Right renal pelvis (tissue), 4 donors: ENCODE results near the gene TBC1D25. TPM values are rescaled to one million over a fixed set of nuclear protein-coding genes. Genes with fewer than 3 reads are reported as not detected.
A peak's percentile ranks its signal among the peaks of the same experiment; 100 is the strongest.
"Not testable (repeated sequence)": the region's sequence is repeated elsewhere in the genome, so short reads cannot be mapped to it uniquely, and the experiment has no call there.

Source experiments
- DNase-seq, 4 donors: peaks; one replicate each; pipeline ENCODE4 v3.0.0-alpha.2; 2013; ENCODE audit warnings: low read depth in 4 of 4, low spot score in 3 of 4, missing footprints in 1 of 4
- polyA plus RNA-seq, 4 donors: library from polyadenylated mRNA; unstranded; fragments of 120-200 nt; gene quantifications; one replicate each; pipeline ENCODE4 v1.2.1, GENCODE V29; 2013; ENCODE audit not compliant: insufficient read length in 4 of 4

The TBC1D25 gene
- polyA plus RNA-seq, 4 donors = 9.7 to 10.7 (median 10.3) TPM

GRCh38 chrX:48515842-48516241 is 23.7 kb upstream of the TBC1D25 start:
- DNase-seq = no peak

- no peak for DNase-seq
Observed at GRCh38 chrX:48516285-48516684, 23.2 kb upstream of the TBC1D25 start.

GRCh38 chrX:48516987-48517386 is 22.5 kb upstream of the TBC1D25 start:
- DNase-seq = no peak

- not testable (repeated sequence) for DNase-seq
Observed at GRCh38 chrX:48519481-48519880, 20.0 kb upstream of the TBC1D25 start.

- no peak for DNase-seq
Observed at GRCh38 chrX:48520455-48520854, 19.1 kb upstream of the TBC1D25 start.

GRCh38 chrX:48520976-48521352 is 18.6 kb upstream of the TBC1D25 start:
- no peak for DNase-seq

- peak; percentile 63 to 80 (median 77) for DNase-seq
Observed at GRCh38 chrX:48521353-48522243, 17.9 kb upstream of the TBC1D25 start, which contains the start of gene EBP. EBP (plus strand) TSS chrX:48521808; CDS start chrX:48523772, 1,964 bp downstream.

GRCh38 chrX:48522291-48522690 is 17.2 kb upstream of the TBC1D25 start:
- DNase-seq = no peak

- no peak for DNase-seq
Observed at GRCh38 chrX:48523682-48524081, 15.8 kb upstream of the TBC1D25 start.

- DNase-seq = not testable (repeated sequence)
Observed at GRCh38 chrX:48525853-48526252, 13.7 kb upstream of the TBC1D25 start.

- DNase-seq = no peak
Observed at GRCh38 chrX:48530736-48531135, 8.8 kb upstream of the TBC1D25 start.

GRCh38 chrX:48531358-48531959 is 8.1 kb upstream of the TBC1D25 start:
- DNase-seq = no peak

- no peak for DNase-seq
Observed at GRCh38 chrX:48532161-48532560, 7.4 kb upstream of the TBC1D25 start.

- DNase-seq = no peak
Observed at GRCh38 chrX:48533165-48533564, 6.3 kb upstream of the TBC1D25 start.

GRCh38 chrX:48538641-48539344 is 721 bp upstream of the TBC1D25 start:
- no peak for DNase-seq

GRCh38 chrX:48540028-48540375 is 488 bp downstream of the TBC1D25 start:
- DNase-seq = peak in 1 of 4 donors; percentile 23

- no peak for DNase-seq
Observed at GRCh38 chrX:48540480-48540879, 966 bp downstream of the TBC1D25 start.

- no peak for DNase-seq
Observed at GRCh38 chrX:48541140-48541814, 1.8 kb downstream of the TBC1D25 start.

GRCh38 chrX:48548871-48549270 is 9.4 kb downstream of the TBC1D25 start:
- DNase-seq = no peak

GRCh38 chrX:48555731-48556325 is 16.3 kb downstream of the TBC1D25 start:
- DNase-seq = not testable (repeated sequence)
